Colonic mucosa (tissue), 4 donors: ENCODE data around the gene SBNO1. TPM values are rescaled to one million over a fixed set of nuclear protein-coding genes. Genes with fewer than 3 reads are reported as not detected.
"Not testable (repeated sequence)": the region's sequence is repeated elsewhere in the genome, so short reads cannot be mapped to it uniquely, and the experiment has no call there.

Source experiments
- DNase-seq: peaks from one replicate; pipeline ENCODE4 v3.0.0-alpha.2; 2020
- H3K27ac ChIP-seq: fragments of 200-600 bp; one replicate; pipeline ENCODE4 v1.8.0; 2021
- H3K27me3 ChIP-seq: fragments of 200-600 bp; one replicate; pipeline ENCODE4 v1.8.0; 2021
- H3K36me3 ChIP-seq: fragments of 200-600 bp; one replicate; pipeline ENCODE4 v1.8.0; 2021
- H3K4me1 ChIP-seq: fragments of 200-600 bp; one replicate; pipeline ENCODE4 v1.8.0; 2021; ENCODE audit warnings: mild to moderate bottlenecking
- H3K4me3 ChIP-seq: fragments of 200-600 bp; one replicate; pipeline ENCODE4 v1.8.0; 2021
- H3K9ac ChIP-seq, 2 donors: one replicate each; pipeline ENCODE4 v1.7.0; 2013; ENCODE audit warnings: control low read depth in 2 of 2, low read depth in 2 of 2, low read length in 2 of 2
- H3K9me3 ChIP-seq: fragments of 200-600 bp; one replicate; pipeline ENCODE4 v1.8.0; 2021
- CTCF ChIP-seq: fragments of 200-600 bp; IDR thresholded peaks from one replicate; pipeline ENCODE4 v1.8.0; 2022; ENCODE audit warnings: antibody characterized with exemption, mild to moderate bottlenecking
- intact Hi-C: fragments of 100-400 bp; cut with DNase I; formaldehyde crosslinking; loops from one replicate; pipeline ENCODE4 v1.14.1; 2022
- total RNA-seq, 2 donors: library from RNA; stranded (reverse); fragmentation: NEBNext Ultra II Directional in 1 of 2; extraction: Animal tissue kit (Norgen Biotek cat#: 25700) in 1 of 2; gene quantifications; one replicate each; pipeline ENCODE4 v1.2.1, GENCODE V29; 2021
- donor health status: healthy.
- donor health status: DM: no; HTN: no; CAD: no.
- donor health status: DM: no; HTN: no; CAD: no.

SBNO1 gene
- 10 to 100 TPM; 36.5 to 37.3 TPM for total RNA-seq

DNA sequence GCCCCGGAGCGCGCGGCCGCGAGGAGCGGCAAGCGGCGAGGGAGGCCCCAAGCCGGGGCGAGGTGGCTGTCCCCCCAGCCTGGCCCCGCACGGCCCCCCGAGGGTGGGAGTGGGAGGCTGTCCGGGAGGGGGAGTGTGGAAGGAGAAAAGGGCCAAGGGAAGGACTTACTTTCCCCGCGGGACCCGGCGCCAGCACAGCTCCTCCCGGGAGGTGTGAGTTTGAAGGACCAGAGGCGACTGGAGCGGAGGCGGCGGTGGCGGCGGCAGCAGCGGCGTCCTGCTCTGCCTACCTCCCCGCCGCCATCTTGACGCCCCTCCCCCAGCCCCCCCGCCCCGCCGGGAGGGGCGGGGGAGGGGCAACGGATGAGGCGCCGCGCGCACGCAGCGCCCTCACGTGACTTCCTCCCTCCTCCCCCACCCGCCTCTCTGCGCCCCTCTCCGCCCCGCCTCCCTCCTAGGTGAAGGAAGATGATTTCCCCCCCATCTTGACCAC is at the start of gene SBNO1:
Gene SBNO1, minus strand, starts transcription at position 316 of the 493 bp plus-strand sequence. CDS start 14,406 bp downstream, outside the sequence.
- Histone ChIP-seq H3K4me1 (peaks cover 6% of the 10 kb centered on the region), H3K9ac (peak within 1 kb of the TSS; percentile 72 to 97), H3K27me3 (no peaks in the 10 kb centered on the region), H3K4me3 (peak within 1 kb of the TSS; percentile 86), H3K36me3 (no peaks in the 10 kb centered on the region), H3K9me3 (no peaks in the 10 kb centered on the region), H3K27ac (peak within 1 kb of the TSS; percentile 97)
- peak; percentile 90 for DNase-seq
- intact Hi-C loops, result no loop called here
- no peak for TF ChIP-seq CTCF

DNA sequence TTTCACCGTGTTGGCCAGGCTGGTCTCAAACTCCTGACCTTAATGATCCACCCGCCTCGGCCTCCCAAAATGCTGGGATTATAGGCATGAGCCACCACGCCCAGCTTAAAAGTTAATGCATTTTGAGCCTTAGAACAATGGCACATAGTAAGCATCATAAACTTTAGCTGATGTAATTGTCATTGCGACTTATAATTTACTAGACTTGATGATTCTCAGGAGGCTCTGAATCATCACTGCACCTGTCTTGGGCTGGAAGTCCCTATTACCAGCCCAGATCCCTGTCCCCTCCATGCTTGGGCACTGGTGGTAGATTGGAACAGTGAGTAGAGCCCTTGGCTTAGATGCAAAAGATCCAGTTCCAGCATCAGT is 45.4 kb upstream of the SBNO1 start:
- intact Hi-C loops, result no loop called here
- Histone ChIP-seq H3K27me3 (no peaks in the 10 kb centered on the region), H3K9me3 (no peaks in the 10 kb centered on the region), H3K36me3 (peaks cover 6% of the 10 kb centered on the region), H3K4me3 (no peak overlapping the region), H3K4me1 (no peaks in the 10 kb centered on the region), H3K9ac (no peak overlapping the region), H3K27ac (no peak overlapping the region)
- no peak for TF ChIP-seq CTCF
- DNase-seq, result no peak

- H3K27me3 ChIP-seq, H3K36me3 ChIP-seq, H3K4me1 ChIP-seq, DNase-seq, H3K27ac ChIP-seq, intact Hi-C loops, H3K4me3 ChIP-seq, H3K9me3 ChIP-seq, H3K9ac ChIP-seq: not testable (repeated sequence)
These were observed 44.8 kb upstream of the SBNO1 start for GRCh38 chr12:123409284-123410040.

DNA sequence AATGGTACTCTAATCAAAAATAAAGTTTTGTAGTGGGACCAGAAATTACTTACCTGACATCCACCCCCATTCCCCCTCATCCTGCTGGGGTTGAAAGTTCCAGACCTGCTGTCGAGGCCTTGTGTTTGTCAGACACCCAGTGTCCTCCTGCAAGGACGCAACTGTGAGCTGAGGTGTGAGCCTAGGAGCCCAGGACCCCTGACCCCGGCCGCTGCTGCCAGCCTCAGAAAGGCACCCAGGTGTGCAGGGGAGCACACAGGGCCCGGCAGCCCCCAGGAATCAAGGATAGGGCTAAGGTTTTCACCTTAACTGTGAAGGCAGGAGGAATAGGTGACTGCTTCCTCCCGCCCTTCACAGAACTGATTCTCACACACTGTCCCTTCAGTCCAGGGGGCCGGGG is 44.0 kb upstream of the SBNO1 start:
- H3K4me3 ChIP-seq, H3K27ac ChIP-seq, H3K27me3 ChIP-seq, H3K9me3 ChIP-seq, intact Hi-C loops, DNase-seq, H3K9ac ChIP-seq, H3K4me1 ChIP-seq: not testable (repeated sequence)
- H3K36me3 ChIP-seq, result peaks cover 13% of the 10 kb centered on the region

DNA sequence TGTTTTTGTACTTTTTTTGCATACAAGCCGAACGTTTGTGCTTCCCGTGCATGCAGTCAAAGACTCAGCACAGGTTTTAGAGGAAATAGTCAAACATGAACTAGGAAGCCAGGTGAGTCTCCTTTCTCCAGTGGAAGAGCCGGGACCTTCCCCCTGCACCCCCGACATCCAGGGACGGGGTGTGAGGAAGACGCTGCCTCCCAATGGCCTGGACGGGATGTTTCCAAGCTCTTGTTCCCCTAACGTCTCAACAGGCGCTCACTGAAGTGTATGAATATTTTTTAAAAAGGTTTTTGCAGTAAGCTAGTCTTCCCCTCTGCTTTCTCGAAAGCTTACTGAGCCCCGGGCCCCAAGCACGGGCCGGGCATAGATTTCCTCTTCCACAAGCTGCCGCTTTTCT is 43.3 kb upstream of the SBNO1 start:
- intact Hi-C loops, H3K9ac ChIP-seq, H3K9me3 ChIP-seq, DNase-seq, H3K27ac ChIP-seq, H3K4me3 ChIP-seq, H3K4me1 ChIP-seq, H3K27me3 ChIP-seq: not testable (repeated sequence)
- peaks cover 18% of the 10 kb centered on the region for H3K36me3 ChIP-seq

DNA sequence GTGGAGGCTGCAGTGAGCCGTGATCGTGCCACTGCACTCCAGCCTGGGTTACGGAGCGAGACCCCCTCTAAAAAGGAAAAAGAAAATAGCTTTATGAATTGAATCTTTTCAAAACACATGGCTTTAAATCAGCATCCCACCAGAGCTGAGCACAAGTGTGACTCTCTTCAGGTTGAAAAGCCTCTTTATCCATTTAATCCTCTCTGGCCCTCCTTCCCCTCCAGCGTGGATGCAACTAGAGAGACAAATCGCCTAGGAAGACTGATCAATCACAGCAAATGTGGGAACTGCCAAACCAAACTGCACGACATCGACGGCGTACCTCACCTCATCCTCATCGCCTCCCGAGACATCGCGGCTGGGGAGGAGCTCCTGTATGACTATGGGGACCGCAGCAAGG is 42.6 kb upstream of the SBNO1 start:
- DNase-seq, H3K4me3 ChIP-seq, H3K9me3 ChIP-seq, intact Hi-C loops, H3K27me3 ChIP-seq, H3K4me1 ChIP-seq, H3K27ac ChIP-seq, H3K9ac ChIP-seq: not testable (repeated sequence)
- H3K36me3 ChIP-seq, result peaks cover 21% of the 10 kb centered on the region

DNA sequence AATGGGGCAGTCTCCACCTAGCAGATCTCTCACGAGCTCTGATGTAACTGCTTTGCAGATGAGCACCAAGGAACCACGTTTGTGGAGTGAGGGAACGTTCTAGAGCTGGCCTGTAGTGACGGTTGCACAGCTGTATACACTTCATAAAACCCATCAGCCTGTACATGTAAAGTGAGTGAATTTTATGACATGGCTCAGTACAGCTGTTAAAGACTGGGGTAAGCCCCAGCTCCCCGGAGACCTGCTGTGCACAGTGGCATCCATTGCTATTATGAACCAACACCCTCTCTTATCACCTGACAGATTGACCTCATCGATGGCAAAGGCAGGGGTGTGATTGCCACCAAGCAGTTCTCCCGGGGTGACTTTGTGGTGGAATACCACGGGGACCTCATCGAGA is 39.9 kb upstream of the SBNO1 start:
- intact Hi-C loops, result no loop called here
- no peak for DNase-seq
- Histone ChIP-seq H3K27ac (no peak overlapping the region), H3K36me3 (peaks cover 21% of the 10 kb centered on the region), H3K27me3 (no peaks in the 10 kb centered on the region), H3K4me1 (no peaks in the 10 kb centered on the region), H3K4me3 (no peak overlapping the region), H3K9ac (no peak overlapping the region), H3K9me3 (no peaks in the 10 kb centered on the region)
- TF ChIP-seq CTCF, result no peak
